ENCODE measurements around the gene RDH13.
"Not testable (repeated sequence)": the region's sequence is repeated elsewhere in the genome, so short reads cannot be mapped to it uniquely, and the experiment has no call there.

Gene RDH13

GRCh38 chr19:55075371-55075998, 12.5 kb upstream of the RDH13 start, which contains the start of gene EPS8L1:
Gene EPS8L1, plus strand, starts transcription at chr19:55075869. Its CDS starts 576 bp downstream, at chr19:55076445.
- no peak for DNase-seq

- DNase-seq, result no peak
Observed at GRCh38 chr19:55071913-55072312, 9.0 kb upstream of the RDH13 start.

- DNase-seq, result peak; percentile 44
Observed at GRCh38 chr19:55071129-55071502, 8.2 kb upstream of the RDH13 start.

GRCh38 chr19:55070466-55071128, 7.6 kb upstream of the RDH13 start:
- no peak for DNase-seq

GRCh38 chr19:55069865-55070197, 6.9 kb upstream of the RDH13 start:
- DNase-seq, result no peak

GRCh38 chr19:55068950-55069864, 6.3 kb upstream of the RDH13 start:
- no peak for DNase-seq

- no peak for DNase-seq
Observed at GRCh38 chr19:55067869-55068268, 4.9 kb upstream of the RDH13 start.

GRCh38 chr19:55066107-55066709, 3.3 kb upstream of the RDH13 start:
- no peak for DNase-seq

- DNase-seq, result not testable (repeated sequence)
Observed at GRCh38 chr19:55065516-55065915, 2.6 kb upstream of the RDH13 start.

GRCh38 chr19:55063492-55063843, 520 bp upstream of the RDH13 start:
- DNase-seq, result no peak

GRCh38 chr19:55060287-55060686, 2.7 kb downstream of the RDH13 start:
- DNase-seq, result not testable (repeated sequence)

GRCh38 chr19:55058781-55059610, 4.0 kb downstream of the RDH13 start:
- DNase-seq, result no peak

- no peak for DNase-seq
Observed at GRCh38 chr19:55056827-55057226, 6.1 kb downstream of the RDH13 start.

GRCh38 chr19:55053735-55054134, 9.2 kb downstream of the RDH13 start:
- DNase-seq, result no peak

GRCh38 chr19:55050749-55051532, 12.0 kb downstream of the RDH13 start:
- DNase-seq, result no peak

GRCh38 chr19:55048446-55048845, 14.5 kb downstream of the RDH13 start:
- no peak for DNase-seq

GRCh38 chr19:55047951-55048350, 15.0 kb downstream of the RDH13 start:
- DNase-seq, result no peak

GRCh38 chr19:55046975-55047622, 15.8 kb downstream of the RDH13 start:
- DNase-seq, result no peak

- no peak for DNase-seq
Observed at GRCh38 chr19:55044771-55045716, 17.9 kb downstream of the RDH13 start.

- DNase-seq, result no peak
Observed at GRCh38 chr19:55044286-55044685, 18.7 kb downstream of the RDH13 start.

Data from fibroblast of skin of right biceps (primary cell).